Activated T-helper 17 cell treated with anti-CD3 and anti-CD28 coated beads, Interleukin-2, amount 50 U/mL, for 72 hours (primary cell): ENCODE measurements around the gene NKAPD1. TPM values are rescaled to one million over a fixed set of nuclear protein-coding genes. Genes with fewer than 3 reads are reported as not detected.
"Not testable (repeated sequence)": the region's sequence is repeated elsewhere in the genome, so short reads cannot be mapped to it uniquely, and the experiment has no call there.

Source experiments
- ATAC-seq: fragments of 150-1000 bp; cut with Tn5 transposase; replicated peaks from 2 replicates; pipeline ENCODE4 v1.10.0; 2021; ENCODE audit warnings: mild to moderate bottlenecking, moderate library complexity
- H3K27ac Mint-ChIP-seq: one replicate; pipeline ENCODE4 v1.8.0; 2022; ENCODE audit warnings: mixed read lengths
- H3K27me3 Mint-ChIP-seq: one replicate; pipeline ENCODE4 v1.8.0; 2022; ENCODE audit warnings: mixed read lengths
- H3K36me3 Mint-ChIP-seq: one replicate; pipeline ENCODE4 v1.8.0; 2022; ENCODE audit warnings: low read depth, mild to moderate bottlenecking, mixed read lengths
- H3K4me1 Mint-ChIP-seq: one replicate; pipeline ENCODE4 v1.8.0; 2022; ENCODE audit warnings: mixed read lengths
- H3K4me3 Mint-ChIP-seq: one replicate; pipeline ENCODE4 v1.8.0; 2022; ENCODE audit warnings: mild to moderate bottlenecking, mixed read lengths
- H3K9me3 Mint-ChIP-seq: one replicate; pipeline ENCODE4 v1.8.0; 2022; ENCODE audit warnings: mixed read lengths
- total RNA-seq, 2 donors: library from RNA; stranded (reverse); gene quantifications; one replicate each; pipeline ENCODE4 v1.2.3, GENCODE V29; 2022

The NKAPD1 gene
- total RNA-seq, 2 donors from 2014 or later, result 19.7 to 20.2 TPM

DNA sequence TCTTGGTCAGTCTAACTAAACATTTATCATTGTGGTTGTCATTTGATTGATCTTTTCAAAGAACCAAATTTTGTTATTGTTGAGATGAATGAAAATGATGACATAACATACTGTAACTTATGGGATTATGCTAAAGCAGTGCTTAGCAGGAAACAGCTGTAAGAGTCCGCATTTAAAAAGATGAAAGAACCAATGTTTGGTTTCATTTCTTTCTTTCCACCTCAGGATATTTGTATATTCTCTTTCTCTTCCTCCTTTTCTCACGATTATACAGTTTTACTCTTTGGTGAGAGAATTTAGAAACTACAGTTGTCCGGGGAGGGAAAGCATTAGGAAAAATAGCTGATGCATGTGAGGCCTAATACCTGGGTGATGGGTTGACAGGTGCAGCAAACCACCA lies 23.4 kb upstream of the NKAPD1 start:
- Mint-ChIP-seq H3K4me1 (peaks cover 5% of the 10 kb centered on the region), H3K4me3 (no peak overlapping the region), H3K36me3 (peaks cover 93% of the 10 kb centered on the region), H3K27me3 (no peaks in the 10 kb centered on the region), H3K9me3 (no peaks in the 10 kb centered on the region), H3K27ac (no peak overlapping the region)
- ATAC-seq, result no peak

DNA sequence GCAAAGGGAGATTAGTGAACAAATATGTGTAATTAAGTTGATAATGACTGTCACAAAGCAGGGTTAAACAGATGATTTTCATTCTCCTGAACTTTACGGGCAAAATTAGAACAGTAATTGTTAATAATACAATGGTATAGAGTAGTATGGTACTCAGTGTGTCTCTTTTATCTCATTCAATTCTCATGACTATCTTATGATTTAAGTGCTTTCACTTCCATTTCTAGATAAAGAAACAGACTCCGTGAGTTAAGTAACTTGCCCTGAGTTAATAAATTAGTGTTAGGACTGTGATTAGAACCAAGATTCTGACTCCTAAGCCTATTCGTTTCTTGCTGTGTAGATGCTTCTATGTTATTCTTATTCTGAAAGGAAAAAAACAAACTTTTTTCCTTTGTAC lies 22.3 kb upstream of the NKAPD1 start:
- ATAC-seq, result no peak
- no peaks in the 10 kb centered on the region for H3K9me3 Mint-ChIP-seq
- H3K27me3 Mint-ChIP-seq, result no peaks in the 10 kb centered on the region
- no peak overlapping the region for H3K4me3 Mint-ChIP-seq
- H3K36me3 Mint-ChIP-seq, result peaks cover 92% of the 10 kb centered on the region
- peaks cover 5% of the 10 kb centered on the region for H3K4me1 Mint-ChIP-seq
- H3K27ac Mint-ChIP-seq, result no peak overlapping the region

DNA sequence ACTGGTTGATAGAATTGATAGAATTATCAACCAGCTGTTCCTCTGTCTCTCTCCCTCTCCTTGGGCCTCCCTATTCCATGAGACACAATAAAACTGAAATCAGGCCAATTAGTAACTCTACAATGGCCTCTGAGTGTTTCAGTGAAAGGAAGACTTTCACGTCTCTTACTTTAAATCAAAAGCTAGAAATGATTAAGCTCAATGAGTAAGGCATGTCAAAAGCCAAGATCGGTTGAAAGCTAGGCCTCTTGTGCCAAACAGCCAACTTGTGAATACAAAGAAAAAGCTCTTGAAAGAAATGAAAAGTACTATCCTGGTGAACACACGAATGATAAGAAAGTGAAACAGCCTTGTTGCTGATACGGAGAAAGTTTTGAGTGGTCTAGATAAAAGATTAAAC lies 16.9 kb upstream of the NKAPD1 start:
- peak; percentile 95 for ATAC-seq
- peak overlapping the region; percentile 57 for H3K4me3 Mint-ChIP-seq
- no peaks in the 10 kb centered on the region for H3K9me3 Mint-ChIP-seq
- no peaks in the 10 kb centered on the region for H3K27me3 Mint-ChIP-seq
- H3K36me3 Mint-ChIP-seq, result peaks cover 84% of the 10 kb centered on the region
- peaks cover 10% of the 10 kb centered on the region for H3K4me1 Mint-ChIP-seq
- H3K27ac Mint-ChIP-seq, result peak overlapping the region; percentile 82

DNA sequence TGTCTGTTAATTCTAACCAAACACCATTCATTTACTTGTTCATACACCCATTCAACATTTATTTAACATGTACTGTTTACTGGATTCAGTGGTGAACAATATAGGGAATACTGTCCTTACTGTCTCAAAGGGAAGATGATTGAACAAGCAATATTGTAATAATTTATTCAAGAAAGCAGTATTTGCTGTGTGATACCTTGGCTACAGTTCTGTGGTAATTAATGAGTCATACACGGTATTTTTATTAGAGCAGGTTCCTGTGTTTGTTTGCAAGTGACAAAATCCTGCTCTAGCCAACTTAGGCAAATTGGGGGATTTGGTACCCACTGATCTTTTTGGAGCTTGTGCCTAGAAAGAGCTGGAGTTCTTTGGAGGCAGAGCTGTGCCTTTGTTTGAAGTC lies 16.0 kb upstream of the NKAPD1 start:
- ATAC-seq, result no peak
- Mint-ChIP-seq H3K4me3 (no peak overlapping the region), H3K36me3 (peaks cover 87% of the 10 kb centered on the region), H3K27ac (no peak overlapping the region), H3K27me3 (no peaks in the 10 kb centered on the region), H3K9me3 (no peaks in the 10 kb centered on the region), H3K4me1 (peaks cover 10% of the 10 kb centered on the region)

DNA sequence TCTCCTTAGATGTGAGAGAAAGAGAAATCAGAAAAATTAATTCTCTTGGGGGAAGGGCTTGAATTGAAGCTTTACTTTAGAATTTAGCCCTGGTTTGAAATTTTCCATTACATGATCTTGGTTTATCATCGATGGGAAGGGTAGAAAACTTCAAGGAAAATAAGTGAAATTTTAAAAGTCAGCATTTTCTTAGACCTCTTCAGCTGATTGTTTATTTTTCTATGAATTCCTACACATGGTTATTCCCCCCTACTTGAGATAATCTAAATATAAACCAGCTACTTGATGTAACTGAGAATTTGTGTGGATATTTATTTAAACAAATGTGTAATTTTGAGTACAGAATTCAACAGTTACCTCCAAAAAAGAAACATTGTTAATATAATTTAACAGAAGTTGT lies 11.2 kb upstream of the NKAPD1 start:
- no peak overlapping the region for H3K4me3 Mint-ChIP-seq
- ATAC-seq, result no peak
- peaks cover 61% of the 10 kb centered on the region for H3K36me3 Mint-ChIP-seq
- no peaks in the 10 kb centered on the region for H3K4me1 Mint-ChIP-seq
- H3K27me3 Mint-ChIP-seq, result no peaks in the 10 kb centered on the region
- no peaks in the 10 kb centered on the region for H3K9me3 Mint-ChIP-seq
- no peak overlapping the region for H3K27ac Mint-ChIP-seq

DNA sequence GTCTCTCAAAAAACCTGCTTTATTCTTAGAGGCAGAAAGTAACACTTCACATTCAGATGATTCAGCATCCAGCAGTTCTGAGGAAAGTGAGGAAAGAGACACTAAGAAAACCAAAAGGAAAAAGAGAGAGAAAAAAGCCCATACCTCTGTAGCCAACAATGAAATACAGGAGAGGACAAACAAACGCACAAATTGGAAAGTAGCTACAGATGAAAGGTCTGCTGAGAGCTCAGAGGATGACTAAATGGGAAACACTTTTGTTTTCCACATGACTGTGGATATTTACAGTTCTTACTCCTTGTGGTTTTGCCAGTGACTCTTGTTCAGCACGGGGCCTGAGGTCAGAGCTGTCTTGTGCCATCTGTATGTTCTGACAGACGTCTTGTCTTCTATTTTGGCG lies 8.6 kb downstream of the NKAPD1 start:
- H3K4me3 Mint-ChIP-seq, result peak overlapping the region; percentile 56
- H3K27me3 Mint-ChIP-seq, result no peaks in the 10 kb centered on the region
- H3K9me3 Mint-ChIP-seq, result no peaks in the 10 kb centered on the region
- peaks cover 34% of the 10 kb centered on the region for H3K4me1 Mint-ChIP-seq
- peak overlapping the region; percentile 96 for H3K27ac Mint-ChIP-seq
- peaks cover 99% of the 10 kb centered on the region for H3K36me3 Mint-ChIP-seq
- peak; percentile 81 for ATAC-seq

DNA sequence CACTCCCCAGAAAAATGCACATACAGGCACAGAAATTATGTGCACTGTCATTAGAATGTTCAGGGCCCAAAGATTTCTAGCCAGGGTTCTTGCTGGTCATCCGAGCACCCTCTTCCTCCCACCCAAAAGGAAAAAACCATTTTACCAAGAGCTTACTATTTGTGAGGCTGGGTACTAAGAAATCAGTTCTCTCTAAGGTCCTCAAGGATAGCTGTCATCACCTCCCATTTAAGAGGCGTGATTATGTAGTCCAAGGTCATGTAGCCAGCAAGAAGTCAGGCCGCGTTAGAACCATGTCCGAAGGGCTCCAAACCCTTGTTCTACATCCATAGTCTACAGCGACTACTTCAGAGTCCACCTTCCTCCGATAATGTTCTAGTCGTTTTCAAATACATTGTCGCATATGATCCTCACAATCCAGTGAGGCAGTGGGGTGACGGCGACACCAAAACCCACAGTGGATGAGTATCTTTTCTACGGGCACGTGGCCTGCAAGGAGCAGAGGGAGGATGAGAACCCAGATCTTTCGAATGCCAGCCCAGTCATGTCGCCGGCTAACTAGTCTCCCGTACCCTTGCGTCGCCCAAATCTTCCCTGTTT lies 11.8 kb downstream of the NKAPD1 start:
- peaks cover 100% of the 10 kb centered on the region for H3K36me3 Mint-ChIP-seq
- H3K27me3 Mint-ChIP-seq, result no peaks in the 10 kb centered on the region
- ATAC-seq, result peak; percentile 54
- H3K9me3 Mint-ChIP-seq, result no peaks in the 10 kb centered on the region
- H3K4me3 Mint-ChIP-seq, result peak overlapping the region; percentile 100
- H3K27ac Mint-ChIP-seq, result peak overlapping the region; percentile 99
- peaks cover 51% of the 10 kb centered on the region for H3K4me1 Mint-ChIP-seq

DNA sequence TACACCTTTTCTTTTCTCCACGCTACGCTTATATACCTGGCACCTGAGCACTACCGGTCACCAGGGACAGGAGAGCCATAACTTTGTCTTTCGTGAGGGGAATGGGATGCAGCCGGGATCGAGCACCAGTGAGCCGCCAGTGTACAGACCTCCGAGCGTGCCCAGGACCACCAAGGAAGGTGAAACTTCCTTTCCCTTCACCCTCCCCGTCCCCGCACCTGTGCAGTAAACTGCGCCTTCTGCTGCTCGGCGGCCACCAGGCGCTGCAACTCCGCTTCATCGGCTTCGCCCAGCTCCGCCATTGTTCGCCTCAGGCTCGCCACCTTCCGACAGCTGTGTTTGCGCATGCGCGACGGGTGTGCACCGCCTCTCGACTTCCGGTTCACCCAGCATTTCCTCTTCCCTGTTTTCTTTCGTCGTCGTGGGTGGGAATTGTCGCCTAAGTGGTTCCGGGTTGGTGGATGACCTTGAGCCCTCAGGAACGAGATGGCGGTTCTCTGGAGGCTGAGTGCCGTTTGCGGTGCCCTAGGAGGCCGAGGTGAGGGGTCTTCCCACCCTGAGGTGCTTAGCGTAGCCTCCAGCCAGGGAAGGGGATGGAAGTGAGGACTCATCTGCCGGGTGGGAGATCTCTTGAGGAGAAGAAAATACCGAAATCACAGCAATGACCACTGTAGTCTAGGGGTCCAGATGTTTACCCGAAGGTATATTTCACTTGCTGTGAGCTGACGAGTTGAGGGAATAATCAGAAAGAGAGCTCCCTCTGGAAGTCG lies 12.5 kb downstream of the NKAPD1 start, which contains the start of the genes SDHD and TIMM8B:
SDHD (plus strand) TSS at position 452 of the 770 bp plus-strand sequence; CDS start at position 487, 35 bp downstream.
TIMM8B (minus strand) TSS at position 335 of the 770 bp plus-strand sequence; CDS start at position 302, 33 bp downstream.
- ATAC-seq, result peak; percentile 89
- H3K4me1 Mint-ChIP-seq, result peaks cover 51% of the 10 kb centered on the region
- no peaks in the 10 kb centered on the region for H3K9me3 Mint-ChIP-seq
- no peaks in the 10 kb centered on the region for H3K27me3 Mint-ChIP-seq
- H3K36me3 Mint-ChIP-seq, result peaks cover 100% of the 10 kb centered on the region
- peak within 1 kb of the TSS; percentile 99 for H3K27ac Mint-ChIP-seq
- H3K4me3 Mint-ChIP-seq, result peak within 1 kb of the TSS; percentile 100

DNA sequence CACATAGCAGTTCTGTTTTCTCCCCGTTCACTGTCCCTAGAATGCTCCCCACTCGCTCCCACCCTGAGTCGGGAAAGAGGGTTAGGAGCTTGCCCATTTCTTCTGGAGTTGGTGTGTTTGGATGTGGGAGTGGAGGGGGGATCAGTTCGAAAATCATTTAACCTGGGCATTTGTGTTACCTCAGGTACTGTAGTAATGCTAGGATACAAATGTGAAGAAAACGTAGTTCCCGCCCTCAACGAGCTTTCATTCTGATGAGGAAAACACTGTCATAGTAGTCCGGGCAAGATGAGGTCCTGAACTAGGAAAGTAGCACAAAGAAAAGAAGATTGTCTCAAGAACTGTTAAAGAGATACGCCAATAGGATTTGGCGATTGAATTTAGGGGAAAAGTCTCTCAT lies 13.1 kb downstream of the NKAPD1 start:
- peak overlapping the region; percentile 99 for H3K27ac Mint-ChIP-seq
- H3K4me1 Mint-ChIP-seq, result peaks cover 51% of the 10 kb centered on the region
- no peak for ATAC-seq

DNA sequence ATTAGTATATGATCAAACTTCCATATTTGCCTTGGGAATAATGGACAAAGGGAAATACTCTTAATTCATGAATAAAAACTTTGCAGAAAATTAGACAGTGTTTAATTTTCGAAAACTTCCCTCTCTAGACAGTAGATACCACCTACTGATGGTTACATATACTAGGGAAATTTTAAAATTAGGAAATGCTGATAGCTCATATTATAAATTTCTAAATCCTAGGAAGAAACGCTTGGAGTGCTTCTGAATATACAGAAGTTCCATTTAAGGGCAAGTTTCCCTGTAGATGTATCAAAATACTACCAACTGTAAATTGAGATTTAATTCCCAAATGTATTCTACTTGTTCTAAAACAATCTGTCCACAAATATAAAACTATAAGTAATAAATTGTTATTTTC lies 21.2 kb downstream of the NKAPD1 start:
- not testable (repeated sequence) for ATAC-seq, H3K4me1 Mint-ChIP-seq, H3K4me3 Mint-ChIP-seq, H3K27ac Mint-ChIP-seq, H3K9me3 Mint-ChIP-seq, H3K27me3 Mint-ChIP-seq
- H3K36me3 Mint-ChIP-seq, result peaks cover 68% of the 10 kb centered on the region

More for the DNA sequence above, 13.1 kb downstream of the NKAPD1 start:
- no peaks in the 10 kb centered on the region for H3K27me3 Mint-ChIP-seq
- no peaks in the 10 kb centered on the region for H3K9me3 Mint-ChIP-seq
- peaks cover 100% of the 10 kb centered on the region for H3K36me3 Mint-ChIP-seq
- peak overlapping the region; percentile 100 for H3K4me3 Mint-ChIP-seq

DNA sequence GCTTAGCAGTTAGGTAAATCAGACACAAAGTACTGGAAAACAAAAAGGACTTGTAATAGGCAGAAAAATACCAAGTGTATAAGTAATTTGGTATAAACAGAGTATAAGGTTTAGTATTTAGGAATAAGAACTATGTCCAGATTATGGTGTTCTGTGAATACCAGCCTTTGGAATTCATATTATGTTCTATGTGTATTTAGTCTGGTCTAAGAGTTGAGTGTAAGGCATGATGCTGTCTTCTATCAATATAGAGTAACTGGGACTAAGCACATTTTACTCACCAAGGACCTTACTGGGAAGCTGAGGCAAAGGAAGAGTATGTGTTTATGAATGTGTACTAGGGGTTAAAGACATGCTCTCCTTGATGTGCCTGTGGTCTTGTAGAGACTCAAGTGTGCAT lies 22.1 kb downstream of the NKAPD1 start:
- Mint-ChIP-seq H3K9me3 (no peaks in the 10 kb centered on the region), H3K27ac (no peak overlapping the region), H3K4me3 (no peak overlapping the region)

DNA sequence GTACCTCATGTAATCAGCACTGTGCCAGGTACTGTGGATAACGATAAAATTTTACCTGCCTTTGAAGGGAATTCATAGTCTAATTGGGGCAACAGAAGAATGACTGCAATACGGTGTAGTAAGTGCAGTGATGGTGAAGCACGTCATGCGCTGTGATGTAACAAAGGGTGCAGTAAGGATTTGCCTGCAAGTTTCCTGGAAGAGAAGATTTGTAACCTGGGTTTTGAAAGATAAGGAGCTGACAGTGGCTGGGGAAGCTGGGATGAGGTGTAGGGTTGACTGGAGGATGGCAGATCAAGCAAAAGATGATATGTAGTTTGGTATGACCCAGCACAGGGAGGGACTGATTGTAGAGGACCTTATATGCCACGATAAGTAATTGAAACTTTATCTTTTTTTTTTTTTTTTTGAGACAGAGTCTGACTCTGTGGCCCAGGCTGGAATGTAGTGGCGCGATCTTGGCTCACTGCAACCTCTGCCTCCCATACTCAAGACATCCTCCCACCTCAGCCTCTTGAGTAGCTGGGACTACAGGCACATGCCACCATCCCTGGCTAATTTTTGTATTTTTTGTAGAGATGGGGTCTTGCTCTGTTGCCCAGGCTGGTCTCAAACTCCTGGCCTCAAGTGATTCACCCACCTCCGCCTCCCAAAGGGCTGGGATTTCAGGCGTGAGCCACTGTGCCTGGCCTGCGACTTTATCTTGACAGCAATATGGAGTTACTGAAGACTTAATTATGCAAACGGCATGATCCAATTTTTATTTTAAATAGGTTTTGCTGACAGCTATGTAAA lies 23.8 kb downstream of the NKAPD1 start:
- no peaks in the 10 kb centered on the region for H3K27me3 Mint-ChIP-seq
- ATAC-seq, result no peak
- no peak overlapping the region for H3K4me3 Mint-ChIP-seq
- no peaks in the 10 kb centered on the region for H3K9me3 Mint-ChIP-seq
- H3K4me1 Mint-ChIP-seq, result peaks cover 5% of the 10 kb centered on the region
- peaks cover 42% of the 10 kb centered on the region for H3K36me3 Mint-ChIP-seq
- no peak overlapping the region for H3K27ac Mint-ChIP-seq

More for the DNA sequence above, 22.1 kb downstream of the NKAPD1 start:
- Mint-ChIP-seq H3K27me3 (no peaks in the 10 kb centered on the region), H3K4me1 (peaks cover 5% of the 10 kb centered on the region), H3K36me3 (peaks cover 59% of the 10 kb centered on the region)
- no peak for ATAC-seq

DNA sequence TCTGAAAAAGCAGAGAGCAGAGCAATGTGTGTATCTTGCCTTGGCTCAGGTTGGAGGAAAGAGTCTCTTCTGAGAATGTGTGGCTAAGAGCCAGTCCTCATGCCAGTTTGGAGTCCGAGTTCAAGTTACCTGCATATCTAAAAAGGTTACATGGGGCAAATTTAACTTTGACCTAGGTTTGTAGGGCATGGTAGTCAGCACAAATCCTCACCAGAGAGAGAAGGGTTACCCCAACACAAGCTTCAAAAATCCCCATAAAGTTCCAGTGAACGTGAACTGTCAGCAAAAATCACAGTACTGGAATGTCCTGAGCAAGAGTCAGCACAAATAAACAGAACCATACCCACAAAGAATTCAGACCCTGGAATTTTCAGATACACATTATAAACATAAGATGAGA lies 26.4 kb downstream of the NKAPD1 start:
- Mint-ChIP-seq H3K9me3 (no peaks in the 10 kb centered on the region), H3K4me1 (peaks cover 5% of the 10 kb centered on the region), H3K4me3 (no peak overlapping the region), H3K36me3 (peaks cover 20% of the 10 kb centered on the region), H3K27me3 (no peaks in the 10 kb centered on the region), H3K27ac (no peak overlapping the region)
- ATAC-seq, result no peak

DNA sequence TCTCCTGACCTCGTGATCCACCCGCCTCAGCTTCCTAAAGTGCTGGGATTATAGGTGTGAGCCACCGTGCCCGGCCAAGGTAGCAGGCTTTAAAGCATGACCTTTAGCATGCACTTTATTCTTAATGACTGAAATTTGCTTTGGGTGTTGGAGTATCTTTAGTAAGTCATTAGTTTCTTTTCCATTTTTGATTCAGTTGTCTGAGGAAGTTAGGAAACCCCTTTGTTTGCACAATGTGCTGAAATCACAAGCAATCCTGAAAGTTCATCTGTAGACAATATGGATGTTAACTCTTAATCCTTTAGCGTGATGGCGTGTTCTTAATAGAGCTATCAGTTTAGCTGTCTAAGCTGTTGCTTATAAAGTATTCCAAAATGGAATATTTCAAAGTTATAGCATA lies 29.3 kb downstream of the NKAPD1 start:
- Mint-ChIP-seq H3K27me3 (no peaks in the 10 kb centered on the region), H3K4me3 (no peak overlapping the region), H3K4me1 (no peaks in the 10 kb centered on the region), H3K9me3 (no peaks in the 10 kb centered on the region), H3K27ac (no peak overlapping the region), H3K36me3 (no peaks in the 10 kb centered on the region)
- no peak for ATAC-seq
